ENCODE data around the gene SAFB2. TPM values are rescaled to one million over a fixed set of nuclear protein-coding genes. Genes with fewer than 3 reads are reported as not detected.

SAFB2 gene
- total and polyA plus RNA-seq, 9 of the 15 experiments (the other 6 are each of a cell fraction or from before 2014, with no cell fraction given), result 4.5 to 103 (median 47.3) TPM

GRCh38 chr19:5665781-5666513 lies 43.4 kb upstream of the SAFB2 start:
- H3K4me3 ChIP-seq, result no peak overlapping the region
- DNase-seq (ENCODE audit: extremely low read depth in 1 of 4, low spot score in 3 of 4), result peak in 2 of 4 experiments; percentile 35 to 41
- no peaks in the 10 kb centered on the region; the same call in 1 of the 2 replicates for H4K20me1 ChIP-seq (replicated peaks; ENCODE audit: control insufficient read depth, insufficient read depth, low read length)
- H3K9me1 ChIP-seq (ENCODE audit: control insufficient read depth, insufficient read depth, low read length), result peaks cover 2% of the 10 kb centered on the region
- intact Hi-C loops (cut with micrococcal nuclease), result no loop called here
- H3K36me3 ChIP-seq (ENCODE audit: control insufficient read depth, insufficient read depth, low read length), result peaks cover 82% of the 10 kb centered on the region
- CTCF ChIA-PET (ENCODE audit: low intra/inter-chr PET ratio), result no interaction called here
- no peak overlapping the region for H2AFZ ChIP-seq (ENCODE audit: low read depth, low read length)
- peak; percentile 52 for ATAC-seq
- H3K27ac ChIP-seq (ENCODE audit: extremely low read depth, low read depth, low read length), result no peak overlapping the region
- in situ Hi-C loops (cut with MboI), result no loop called here
- H3K27me3 ChIP-seq (ENCODE audit: control insufficient read depth in 2 of 2, insufficient read depth in 2 of 2, low read length in 2 of 2), result no peaks in the 10 kb centered on the region
- peaks cover 0 to 9% of the 10 kb centered on the region in 2 experiments; a peak in 2 of 5 replicates for H3K4me1 ChIP-seq (replicated peaks in 1 of 2; ENCODE audit: control insufficient read depth in 2 of 2, insufficient read depth in 2 of 2, low read length in 2 of 2)
- FAIRE-seq, result peak; percentile 44
- no peaks in the 10 kb centered on the region for H3K9me3 ChIP-seq (replicated peaks; ENCODE audit: control insufficient read depth, insufficient read depth, low read depth, low read length)
- no peaks in the 10 kb centered on the region for H3K79me2 ChIP-seq (ENCODE audit: control insufficient read depth, insufficient read depth, low read length)
- no TSS peak for BruUV-seq (replicated peaks)
- no peak overlapping the region for H3K4me2 ChIP-seq (ENCODE audit: insufficient read depth, low read length)
- POLR2A ChIA-PET, result no interaction called here
- WGBS (ENCODE audit: insufficient coverage, low coverage, missing lambda C conversion rate), result 77% methylated on average over 10 of the region's 10 CpGs
- H3K9ac ChIP-seq (ENCODE audit: insufficient read depth in 1 of 2, low read depth in 2 of 2, low read length in 2 of 2), result no peak overlapping the region
- TF ChIP-seq USF1 (CRISPR knock-in tag; IDR thresholded peaks at IDR 0.05) (peak; percentile 30; the same call in 1 of the 2 replicates), NFRKB (IDR thresholded peaks at IDR 0.05; ENCODE audit: low read depth) (no peak), MNT (conservative IDR thresholded peaks at IDR 0.05) (peak; percentile 79), SREBF1 (IDR thresholded peaks at IDR 0.05; ENCODE audit: borderline replicate concordance, low read depth, low read length) (no peak), ZNF740 (CRISPR knock-in tag; IDR thresholded peaks at IDR 0.05) (no peak), ZNF740 (tag; IDR thresholded peaks at IDR 0.05) (no peak), CTCF (IDR thresholded peaks at IDR 0.05 in 2 of 3, conservative IDR thresholded peaks at IDR 0.05 in 1 of 3; ENCODE audit: insufficient read depth in 2 of 3, low read depth in 1 of 3, low read length in 3 of 3) (peak in 2 of 3 experiments; percentile 23 to 25; a peak in 1 of 6 replicates), MYC (IDR thresholded peaks at IDR 0.05; ENCODE audit: low read depth, low read length) (0 out of 2 replicates have a peak, but pooled peaks have one; percentile 31), MYC (CRISPR knock-in tag; IDR thresholded peaks at IDR 0.05; ENCODE audit: borderline replicate concordance, low read depth) (no peak), TARDBP (IDR thresholded peaks at IDR 0.05) (no peak), GTF3C2 (IDR thresholded peaks at IDR 0.05; ENCODE audit: borderline replicate concordance, extremely low read depth, insufficient read length) (no peak), EZH2 (IDR thresholded peaks at IDR 0.05; ENCODE audit: borderline replicate concordance, low read depth, low read length) (no peak)

All from K562 (cell line).